ENCODE data around the gene ADAM10. TPM values are rescaled to one million over a fixed set of nuclear protein-coding genes. Genes with fewer than 3 reads are reported as not detected.

Gene ADAM10
- total RNA-seq, 2 experiments from 2014 or later: 84.3 to 90.4 TPM

DNA sequence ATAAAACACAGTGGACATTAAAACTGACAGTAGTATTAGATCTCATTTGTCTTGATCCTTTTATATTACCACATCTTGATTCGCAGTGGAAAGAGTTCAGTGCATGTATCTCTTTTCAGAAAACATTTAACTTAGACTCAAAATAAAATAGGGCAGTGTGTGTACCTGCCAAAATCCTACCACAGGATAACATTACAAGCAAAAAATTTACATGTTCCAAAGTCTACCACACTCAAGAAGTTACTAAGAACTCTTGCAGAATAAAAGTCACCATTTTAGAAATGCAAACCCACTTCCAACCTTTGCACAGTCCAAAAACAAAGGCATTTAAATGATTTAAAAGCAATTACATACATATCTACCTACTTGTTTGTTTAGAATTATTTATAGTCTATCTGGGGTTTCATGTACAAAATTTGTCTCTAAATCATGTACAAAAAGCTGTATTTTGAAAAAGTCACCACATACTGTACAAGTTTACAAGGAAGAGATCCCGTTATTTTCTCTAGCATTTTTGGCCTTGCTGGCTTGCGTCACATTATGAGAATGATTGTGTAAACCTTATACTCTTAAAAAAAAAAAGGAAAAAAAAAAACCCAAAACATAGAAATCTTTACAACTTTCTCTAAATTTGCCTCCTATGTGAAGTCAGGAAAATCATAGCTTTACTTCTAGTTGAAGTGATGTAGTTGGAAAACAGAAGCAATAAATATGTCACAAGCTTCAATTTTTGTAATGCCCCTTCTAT, 153.8 kb downstream of the ADAM10 start:
- ChIA-PET POLR2A (no interaction called here), CTCF (no interaction called here)

DNA sequence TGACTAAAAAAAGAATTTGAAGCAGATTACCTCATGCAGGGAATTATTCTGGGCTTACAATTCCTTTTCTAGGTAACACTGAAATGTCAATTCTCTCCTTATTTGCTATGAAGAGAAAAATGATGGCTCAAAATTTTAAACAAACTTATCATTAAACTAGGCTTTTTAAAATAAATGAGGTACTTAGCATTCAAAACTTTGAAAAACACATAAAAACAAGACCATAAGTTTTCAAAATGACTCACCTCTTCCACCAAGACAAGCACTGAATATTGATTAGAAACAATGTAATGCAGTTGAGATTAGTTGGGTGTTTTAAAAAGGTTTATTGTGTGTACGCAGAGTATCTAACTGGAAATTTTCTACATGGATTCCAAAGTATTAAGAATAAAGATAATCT, 154.6 kb downstream of the ADAM10 start:
- CTCF ChIA-PET: no interaction called here
- POLR2A ChIA-PET: no interaction called here

DNA sequence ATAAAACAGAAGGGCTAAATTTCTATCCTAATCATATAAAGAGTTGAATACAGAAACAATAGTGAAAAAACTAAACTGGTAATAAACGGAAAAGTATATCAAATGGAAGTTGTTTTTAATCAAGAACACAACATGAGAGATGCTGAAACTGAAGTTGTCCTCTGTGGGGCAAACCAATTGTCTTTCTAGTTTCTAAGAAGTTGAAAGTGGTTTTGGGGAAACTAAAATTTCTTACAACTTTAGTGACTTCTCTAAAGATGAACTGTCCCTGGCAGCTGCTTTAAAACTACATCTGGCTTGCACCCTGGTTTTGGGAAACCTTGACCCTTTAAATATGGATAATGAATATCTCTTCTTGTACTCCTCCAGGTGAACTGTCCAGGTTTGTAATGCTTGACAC, 155.6 kb downstream of the ADAM10 start:
- CTCF ChIA-PET: no interaction called here

GRCh38 chr15:58590926-58591325, 158.6 kb downstream of the ADAM10 start:
- ChIA-PET CTCF (no interaction called here), POLR2A (interaction anchor here (0.6 kb wide), 1 partner anchor 131 kb away, joined by 3 read pairs; no protein-coding TSS in a partner anchor)

More for the DNA sequence above, 155.6 kb downstream of the ADAM10 start:
- POLR2A ChIA-PET: no interaction called here

DNA sequence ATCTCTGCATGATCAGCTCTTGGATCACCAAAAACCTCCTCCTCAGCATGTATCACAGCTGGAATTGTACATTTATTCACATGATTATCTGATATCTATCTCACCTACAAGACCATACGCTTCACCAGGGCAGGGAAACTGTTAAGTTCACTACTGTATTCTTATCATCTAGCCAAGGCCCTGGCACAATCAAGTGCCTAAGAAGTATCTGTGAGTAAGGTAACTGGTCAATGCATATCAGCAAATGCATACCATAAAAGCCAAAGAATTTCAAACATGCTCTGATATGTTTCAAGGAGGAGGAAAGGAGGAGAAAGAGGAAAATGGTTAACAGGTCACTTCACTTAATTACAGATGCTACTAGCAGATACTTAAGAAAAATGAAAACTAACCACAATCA, 159.3 kb downstream of the ADAM10 start:
- POLR2A ChIA-PET: no interaction called here
- CTCF ChIA-PET: no interaction called here

DNA sequence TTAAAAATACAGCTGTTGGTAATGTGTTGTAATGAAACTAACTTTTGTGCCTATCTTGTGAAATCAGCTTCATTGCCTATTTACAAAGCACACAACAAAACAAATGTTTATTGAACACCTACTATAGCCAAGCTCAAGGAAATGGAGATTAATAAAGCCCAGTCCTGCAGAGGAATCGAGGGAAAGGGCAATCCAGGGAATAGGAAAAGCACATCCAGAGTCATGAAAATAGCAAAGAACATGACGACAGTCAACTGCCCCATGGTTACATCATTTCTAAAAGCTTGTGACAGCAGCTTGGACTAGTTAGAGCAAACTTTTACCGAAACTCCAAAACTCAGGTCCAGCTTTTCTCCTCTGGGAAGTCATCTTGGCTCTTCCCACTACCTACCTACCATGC, 160.5 kb downstream of the ADAM10 start:
- ChIA-PET CTCF (no interaction called here), POLR2A (no interaction called here)

- ChIA-PET POLR2A (no interaction called here), CTCF (no interaction called here)
These were observed 161.4 kb downstream of the ADAM10 start for GRCh38 chr15:58588096-58588495.

- POLR2A ChIA-PET: no interaction called here
- CTCF ChIA-PET: no interaction called here
These were observed 162.0 kb downstream of the ADAM10 start for GRCh38 chr15:58587486-58587885.

DNA sequence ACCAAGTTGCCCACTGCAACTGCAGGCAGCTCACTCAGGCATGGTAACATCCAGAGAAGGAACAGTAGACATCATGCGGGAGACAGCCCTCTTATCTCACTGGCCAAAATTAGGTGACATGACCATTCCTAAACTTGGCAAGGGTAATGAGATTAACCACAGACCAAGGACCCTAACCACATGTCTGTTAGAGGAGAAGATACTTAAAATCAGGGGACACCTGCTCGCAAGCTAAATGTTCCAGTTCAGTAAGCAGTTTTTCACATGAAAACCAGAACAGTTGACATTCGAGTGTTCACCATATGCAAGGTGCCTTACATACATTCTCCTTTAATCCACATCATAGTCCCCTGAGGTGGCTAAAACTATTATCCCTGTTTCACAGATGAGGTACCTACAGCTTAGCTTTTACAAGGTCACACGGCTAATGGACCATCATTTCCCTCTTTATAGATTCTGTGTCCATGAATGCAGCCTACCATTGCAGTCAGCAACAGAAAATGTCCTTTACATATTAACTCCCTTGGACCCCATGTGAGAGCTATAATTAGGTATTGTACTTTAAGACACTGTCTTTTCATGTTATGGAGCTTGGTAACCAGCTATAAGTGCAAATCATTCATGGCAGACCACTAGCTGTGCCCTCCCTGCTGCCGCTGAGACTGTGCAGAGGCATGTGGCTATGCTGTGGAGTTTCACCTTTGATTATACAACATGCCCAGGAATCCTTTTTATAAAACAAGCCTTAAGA, 163.6 kb downstream of the ADAM10 start:
- CTCF ChIA-PET: no interaction called here
- POLR2A ChIA-PET: interaction anchor here (0.6 kb wide), 1 partner anchor 165 kb away, joined by 3 read pairs; no protein-coding TSS in a partner anchor

- ChIA-PET POLR2A (interaction anchor here (0.6 kb wide), 1 partner anchor 166 kb away, joined by 3 read pairs; no protein-coding TSS in a partner anchor), CTCF (no interaction called here)
These were observed 164.6 kb downstream of the ADAM10 start for GRCh38 chr15:58584789-58585461.

- POLR2A ChIA-PET: no interaction called here
- CTCF ChIA-PET: no interaction called here
These were observed 166.2 kb downstream of the ADAM10 start for GRCh38 chr15:58583171-58583908.

DNA sequence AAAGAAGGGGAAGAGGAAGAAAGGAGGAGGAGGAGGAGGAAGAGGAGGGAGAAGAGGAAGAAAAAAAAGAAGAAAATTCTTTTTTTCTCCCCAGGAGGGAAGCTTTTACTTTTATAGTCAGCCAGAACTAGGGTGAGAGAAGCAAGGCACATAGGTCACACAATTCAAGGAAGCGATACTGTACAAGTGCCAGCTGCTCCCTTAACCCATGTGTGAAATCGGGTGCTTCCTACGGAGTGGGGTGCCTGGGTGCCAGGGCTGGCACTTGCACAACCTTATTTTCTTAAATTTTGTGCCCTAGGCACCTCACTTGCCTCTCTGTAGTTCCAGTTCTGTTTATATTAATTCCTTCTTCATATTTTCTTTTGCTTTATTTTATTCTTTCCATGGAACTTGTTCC, 167.3 kb downstream of the ADAM10 start:
- POLR2A ChIA-PET: no interaction called here
- CTCF ChIA-PET: no interaction called here

DNA sequence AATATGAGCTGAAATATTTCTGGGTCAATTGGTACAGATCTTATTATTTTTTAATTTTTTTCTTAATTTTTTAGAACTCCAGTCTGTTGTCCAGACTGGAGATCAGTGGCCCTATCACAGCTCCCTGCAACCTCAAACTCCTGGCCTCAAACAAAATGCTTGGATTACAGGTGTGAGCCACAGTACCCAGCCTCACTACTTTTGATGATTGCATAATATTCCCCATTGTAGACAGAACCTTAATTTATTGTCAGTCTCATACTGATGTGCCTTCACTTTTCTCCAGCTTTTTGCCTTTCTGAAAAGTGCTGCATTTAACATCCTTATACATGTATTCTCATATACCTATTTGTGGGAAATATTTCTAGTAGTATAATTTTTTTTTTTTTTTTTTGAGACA, 172.8 kb downstream of the ADAM10 start:
- POLR2A ChIA-PET: no interaction called here
- CTCF ChIA-PET: interaction anchor here (0.7 kb wide), 1 partner anchor 248 kb away, joined by 4 read pairs; no protein-coding TSS in a partner anchor

- ChIA-PET CTCF (interaction anchor here (0.7 kb wide), 1 partner anchor 220 kb away, joined by 5 read pairs; no protein-coding TSS in a partner anchor), POLR2A (no interaction called here)
These were observed 174.3 kb downstream of the ADAM10 start for GRCh38 chr15:58575045-58575786.

GRCh38 chr15:58574631-58575030, 174.9 kb downstream of the ADAM10 start:
- ChIA-PET CTCF (no interaction called here), POLR2A (no interaction called here)

DNA sequence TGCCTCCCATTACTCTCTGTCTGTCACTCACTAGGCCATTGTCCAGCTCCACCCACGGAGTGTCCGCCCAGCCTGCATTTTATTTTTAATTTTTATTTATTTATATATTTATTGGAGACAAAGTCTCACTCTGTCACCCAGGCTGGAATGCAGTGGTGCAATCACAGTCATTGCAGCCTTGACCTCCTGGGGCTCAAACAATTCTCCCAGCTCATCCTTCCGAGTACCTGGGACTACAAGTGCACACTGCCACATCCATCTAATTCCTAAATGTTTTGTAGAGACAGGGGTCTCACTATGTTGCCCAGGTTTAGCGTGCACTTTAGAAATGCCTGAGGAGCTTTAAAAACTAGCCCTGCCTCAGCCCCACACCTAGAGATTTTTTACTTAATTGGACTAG, 176.2 kb downstream of the ADAM10 start:
- ChIA-PET POLR2A (no interaction called here), CTCF (interaction anchor here (0.7 kb wide), 2 partner anchors 153 to 1224 kb away, joined by 3 to 4 read pairs; no protein-coding TSS in a partner anchor)

DNA sequence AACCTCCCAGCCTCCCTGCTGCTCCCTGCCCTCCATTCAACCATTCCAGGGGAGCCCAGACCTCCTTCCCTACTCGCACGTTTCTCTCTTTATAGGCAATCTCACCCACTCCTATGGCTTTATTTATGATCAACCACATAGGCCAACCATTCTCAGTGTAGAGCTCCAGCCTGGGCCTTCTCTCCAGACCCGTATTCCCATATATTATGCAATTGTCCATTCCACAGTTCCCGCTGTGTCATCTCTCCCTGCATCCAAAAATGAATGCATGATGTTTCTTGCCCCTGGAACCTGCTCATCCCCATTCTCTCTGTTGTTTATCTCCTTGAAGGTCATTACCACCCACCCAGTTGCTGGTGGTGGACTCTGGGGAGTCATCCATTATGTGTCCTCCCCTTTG, 177.0 kb downstream of the ADAM10 start:
- ChIA-PET POLR2A (no interaction called here), CTCF (no interaction called here)

- ChIA-PET POLR2A (no interaction called here), CTCF (no interaction called here)
These were observed 178.0 kb downstream of the ADAM10 start for GRCh38 chr15:58571491-58571890.

GRCh38 chr15:58569455-58569854, 180.1 kb downstream of the ADAM10 start:
- POLR2A ChIA-PET: no interaction called here
- CTCF ChIA-PET: no interaction called here
